Vagina (tissue), 2 donors: ENCODE data around the gene FAM110D.

Source experiments
- POLR2AphosphoS5 ChIP-seq, 2 donors: sonication (generic); formaldehyde crosslinking; IDR thresholded peaks; one replicate each; pipeline ENCODE4 v1.9.0; 2017; ENCODE audit warnings: antibody characterized with exemption in 2 of 2, mild to moderate bottlenecking in 2 of 2, low read depth in 1 of 2; ENCODE audit not compliant: insufficient read depth in 1 of 2
- TF ChIP-seq, protein P1 (sequence below), 3 experiments: fragments of 450-650 bp in 2 of 3; fragments of 200-600 bp in 1 of 3; sonication (generic) in 1 of 3; IDR thresholded peaks; one replicate each; pipeline ENCODE4 v1.5.1; 2017 to 2019; ENCODE audit warnings: antibody characterized with exemption in 3 of 3, mild to moderate bottlenecking in 2 of 3, moderate library complexity in 2 of 3

DNA sequence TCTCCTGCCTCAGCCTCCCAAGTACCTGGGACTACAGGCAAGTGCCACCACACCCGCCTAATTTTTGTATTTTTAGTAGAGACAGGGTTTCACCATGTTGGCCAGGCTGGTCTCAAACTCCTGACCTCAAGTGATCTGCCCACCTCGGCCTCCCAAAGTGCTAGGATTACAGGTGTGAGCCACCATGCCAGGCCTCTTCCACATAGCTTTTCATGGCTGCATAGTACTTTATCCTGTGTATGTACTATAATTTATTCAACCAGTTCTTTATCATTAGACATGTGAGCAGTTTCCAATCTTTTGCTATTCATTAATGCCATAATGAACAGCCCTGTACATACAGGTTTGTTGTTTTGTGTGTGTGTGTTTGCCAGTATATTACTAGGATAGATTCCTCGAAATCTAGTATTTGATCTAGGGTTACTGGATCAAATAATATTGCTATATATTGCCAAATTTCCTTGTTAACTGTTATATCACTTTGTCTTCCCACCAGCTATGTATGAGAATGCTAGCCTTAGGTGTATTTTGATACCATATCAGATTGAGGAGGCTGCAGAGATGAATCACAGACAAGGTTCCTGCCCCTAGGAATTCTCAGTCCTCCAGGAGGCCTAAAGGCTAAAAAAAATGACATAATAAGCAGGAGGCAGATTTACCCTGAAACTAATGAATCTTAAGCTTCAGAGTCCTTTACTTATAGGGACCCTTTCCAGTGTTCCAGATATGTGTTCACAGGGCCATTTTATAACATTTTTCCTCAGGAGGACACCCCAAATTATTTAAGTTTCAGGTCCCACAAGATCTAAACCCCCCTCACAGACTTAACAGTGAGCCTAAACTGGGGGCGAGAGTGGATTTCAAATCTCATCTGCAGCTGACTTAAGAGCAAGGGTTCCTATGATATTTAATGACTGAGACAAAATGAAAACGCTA, 49.4 kb upstream of the FAM110D start:
- TF ChIP-seq, protein P1, sequence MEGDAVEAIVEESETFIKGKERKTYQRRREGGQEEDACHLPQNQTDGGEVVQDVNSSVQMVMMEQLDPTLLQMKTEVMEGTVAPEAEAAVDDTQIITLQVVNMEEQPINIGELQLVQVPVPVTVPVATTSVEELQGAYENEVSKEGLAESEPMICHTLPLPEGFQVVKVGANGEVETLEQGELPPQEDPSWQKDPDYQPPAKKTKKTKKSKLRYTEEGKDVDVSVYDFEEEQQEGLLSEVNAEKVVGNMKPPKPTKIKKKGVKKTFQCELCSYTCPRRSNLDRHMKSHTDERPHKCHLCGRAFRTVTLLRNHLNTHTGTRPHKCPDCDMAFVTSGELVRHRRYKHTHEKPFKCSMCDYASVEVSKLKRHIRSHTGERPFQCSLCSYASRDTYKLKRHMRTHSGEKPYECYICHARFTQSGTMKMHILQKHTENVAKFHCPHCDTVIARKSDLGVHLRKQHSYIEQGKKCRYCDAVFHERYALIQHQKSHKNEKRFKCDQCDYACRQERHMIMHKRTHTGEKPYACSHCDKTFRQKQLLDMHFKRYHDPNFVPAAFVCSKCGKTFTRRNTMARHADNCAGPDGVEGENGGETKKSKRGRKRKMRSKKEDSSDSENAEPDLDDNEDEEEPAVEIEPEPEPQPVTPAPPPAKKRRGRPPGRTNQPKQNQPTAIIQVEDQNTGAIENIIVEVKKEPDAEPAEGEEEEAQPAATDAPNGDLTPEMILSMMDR (IDR thresholded peaks at IDR 0.05): no peak
- no peak for TF ChIP-seq POLR2AphosphoS5 (IDR thresholded peaks at IDR 0.05; ENCODE audit: insufficient read depth in 1 of 2, low read depth in 1 of 2)
